NCI-H748 treated with DMSO at 0.1 percent for 48 hours (cell line): ENCODE measurements around the gene EFNA3.

Experiments
- DNase-seq: peaks from one replicate; lab custom pipeline; 2025; lab: John Stamatoyannopoulos, UW

Gene EFNA3

GRCh38 chr1:155083865-155084721 is 5.5 kb downstream of the EFNA3 start:
- DNase-seq: peak; percentile 13

GRCh38 chr1:155084722-155085503 is 6.3 kb downstream of the EFNA3 start:
- DNase-seq: peak; percentile 92

- DNase-seq: no peak
Measured at GRCh38 chr1:155085504-155086127, 7.0 kb downstream of the EFNA3 start.

- DNase-seq: peak; percentile 27
Measured at GRCh38 chr1:155086128-155086741, 7.6 kb downstream of the EFNA3 start.

- DNase-seq: no peak
Measured at GRCh38 chr1:155086856-155087535, 8.4 kb downstream of the EFNA3 start.

GRCh38 chr1:155091071-155092051 is 12.7 kb downstream of the EFNA3 start:
- peak; percentile 47 for DNase-seq

GRCh38 chr1:155092131-155092530 is 13.5 kb downstream of the EFNA3 start:
- no peak for DNase-seq

- no peak for DNase-seq
Measured at GRCh38 chr1:155092641-155093040, 14.0 kb downstream of the EFNA3 start.

- peak; percentile 76 for DNase-seq
Measured at GRCh38 chr1:155093911-155094621, 15.4 kb downstream of the EFNA3 start.

GRCh38 chr1:155094622-155094948 is 15.9 kb downstream of the EFNA3 start:
- DNase-seq: no peak

- DNase-seq: no peak
Measured at GRCh38 chr1:155099331-155099730, 20.7 kb downstream of the EFNA3 start.

GRCh38 chr1:155103325-155103724 is 24.7 kb downstream of the EFNA3 start:
- no peak for DNase-seq

GRCh38 chr1:155104605-155105534 is 26.2 kb downstream of the EFNA3 start:
- no peak for DNase-seq

- DNase-seq: no peak
Measured at GRCh38 chr1:155105604-155106011, 27.0 kb downstream of the EFNA3 start.

GRCh38 chr1:155106862-155107261 is 28.2 kb downstream of the EFNA3 start:
- no peak for DNase-seq

- DNase-seq: no peak
Measured at GRCh38 chr1:155107309-155108264, 28.9 kb downstream of the EFNA3 start.

GRCh38 chr1:155108296-155108695 is 29.7 kb downstream of the EFNA3 start:
- no peak for DNase-seq

GRCh38 chr1:155110381-155110780 is 31.7 kb downstream of the EFNA3 start:
- no peak for DNase-seq
